ENCODE measurements around the gene KIAA1586. TPM values are rescaled to one million over a fixed set of nuclear protein-coding genes. Genes with fewer than 3 reads are reported as not detected.

KIAA1586 gene
- total and polyA plus RNA-seq, 2 of the 13 experiments (the other 11 are each of a cell fraction or from before 2014, with no cell fraction given): 5.5 to 16.9 TPM

Small RNA genes within 50 kb of the gene (small RNA-seq; reads per million reads assigned to genes)
- 0 reads per million in 3 experiments for gene FTH1P15 (ENCODE audit: insufficient read depth in 2 of 3, insufficient read length in 3 of 3, low read depth in 2 of 3, low replicate concordance in 1 of 3)

Other genes starting within 250 kb of the KIAA1586 start
- gene BEND6, start 91.6 kb upstream of the KIAA1586 start, total RNA-seq (2016; rRNA removed; fragmentation: Illumina TruSeq; extraction: Trizol): 0.20 and 0.25 TPM in 2 replicates
- gene BEND6, start 91.6 kb upstream of the KIAA1586 start, polyA plus RNA-seq (2011; rRNA removed): 0.10 and 0.21 TPM in 2 replicates
- 65.7 and 104 TPM in 2 replicates for gene ZNF451, start 43.5 kb downstream of the KIAA1586 start, total RNA-seq (2016; rRNA removed; fragmentation: Illumina TruSeq; extraction: Trizol)
- 26.8 and 32.1 TPM in 2 replicates for gene ZNF451, start 43.5 kb downstream of the KIAA1586 start, polyA plus RNA-seq (2011; rRNA removed)
- gene BAG2, start 125.6 kb downstream of the KIAA1586 start, total RNA-seq (2016; rRNA removed; fragmentation: Illumina TruSeq; extraction: Trizol): 15.1 and 23.0 TPM in 2 replicates
- gene BAG2, start 125.6 kb downstream of the KIAA1586 start, polyA plus RNA-seq (2011; rRNA removed): 4.3 and 5.7 TPM in 2 replicates
- gene RAB23, start 175.6 kb downstream of the KIAA1586 start, total RNA-seq (2016; rRNA removed; fragmentation: Illumina TruSeq; extraction: Trizol): 16.4 and 24.2 TPM in 2 replicates
- gene RAB23, start 175.6 kb downstream of the KIAA1586 start, polyA plus RNA-seq (2011; rRNA removed): 4.3 and 5.5 TPM in 2 replicates